GM21737 (cell line): ENCODE measurements around the gene GMDS.

Experiments used
- ATAC-seq: cut with Tn5 transposase; IDR thresholded peaks from one replicate; pipeline ENCODE4 v1.9.1; 2021; ENCODE audit warnings: mild to moderate bottlenecking, moderate library complexity; ENCODE audit not compliant: unreplicated experiment

GMDS gene

DNA sequence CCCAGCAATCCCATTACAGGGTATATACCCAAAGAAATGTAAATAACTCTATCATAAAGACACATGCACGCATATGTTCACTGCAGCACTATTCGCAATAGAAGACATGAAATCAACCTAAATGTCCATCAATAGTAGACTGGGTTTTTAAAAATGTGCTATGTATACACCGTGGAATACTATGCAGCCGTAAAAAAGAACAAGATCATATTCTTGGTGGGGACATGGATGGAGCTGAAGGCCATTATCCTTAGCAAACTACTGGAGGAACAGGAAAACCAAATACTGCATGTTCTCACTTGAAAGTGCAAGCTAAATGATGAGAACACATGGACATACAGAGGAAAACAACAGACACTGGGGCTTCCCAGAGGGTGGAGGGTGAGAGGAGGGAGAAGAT, 201.2 kb downstream of the GMDS start:
- ATAC-seq: no peak

DNA sequence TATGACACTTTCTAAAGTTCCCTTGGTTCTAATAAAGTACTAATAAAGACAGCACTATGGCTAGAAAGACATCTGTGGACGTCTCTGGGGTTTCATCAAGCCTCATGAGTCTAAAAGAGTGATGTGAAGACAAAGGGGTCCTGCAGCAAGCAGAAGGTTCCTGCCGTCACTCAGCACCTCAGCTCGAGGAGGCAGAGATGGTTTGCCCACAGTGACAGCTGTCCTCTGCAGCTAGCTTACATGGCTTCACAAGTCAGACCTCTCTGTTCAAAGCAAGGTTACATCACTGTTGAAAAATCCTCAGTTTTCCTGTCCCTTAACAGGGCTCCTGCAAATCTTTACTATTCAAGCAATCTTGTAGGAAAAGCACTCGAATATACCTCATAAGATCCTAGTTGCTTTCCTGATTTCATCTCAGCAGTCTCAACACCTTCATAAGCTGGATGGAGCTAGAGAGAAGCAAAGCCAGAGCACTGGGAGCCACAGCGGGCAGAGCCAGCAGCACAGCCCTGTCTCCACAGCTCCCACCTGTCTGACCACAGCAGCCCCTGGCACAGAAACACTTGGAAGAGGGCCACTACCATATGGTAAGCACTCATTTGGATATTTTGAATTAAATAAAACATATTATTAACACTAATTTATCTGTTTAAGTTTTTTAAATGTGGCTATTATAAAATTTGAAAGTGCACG, 202.3 kb downstream of the GMDS start:
- no peak for ATAC-seq

DNA sequence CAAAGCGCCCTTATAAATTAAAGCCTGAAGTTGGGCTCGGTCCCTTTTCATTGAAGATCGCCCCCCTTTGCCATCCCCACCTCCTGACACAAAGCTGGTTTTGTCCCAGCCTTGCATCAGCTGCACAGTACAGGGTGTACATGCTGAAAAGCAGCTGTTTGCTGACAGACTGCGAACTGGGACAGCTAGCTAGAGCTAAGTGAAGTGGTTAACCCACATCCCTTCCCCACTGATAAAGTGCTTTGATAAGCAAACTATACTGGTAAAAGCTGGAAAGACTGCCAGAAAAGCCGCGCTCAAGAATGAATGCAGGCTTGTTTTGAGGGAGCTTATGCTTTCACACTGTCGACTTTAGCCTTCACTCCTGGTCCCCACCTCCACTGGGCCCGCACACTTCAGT, 207.3 kb downstream of the GMDS start:
- no peak for ATAC-seq

DNA sequence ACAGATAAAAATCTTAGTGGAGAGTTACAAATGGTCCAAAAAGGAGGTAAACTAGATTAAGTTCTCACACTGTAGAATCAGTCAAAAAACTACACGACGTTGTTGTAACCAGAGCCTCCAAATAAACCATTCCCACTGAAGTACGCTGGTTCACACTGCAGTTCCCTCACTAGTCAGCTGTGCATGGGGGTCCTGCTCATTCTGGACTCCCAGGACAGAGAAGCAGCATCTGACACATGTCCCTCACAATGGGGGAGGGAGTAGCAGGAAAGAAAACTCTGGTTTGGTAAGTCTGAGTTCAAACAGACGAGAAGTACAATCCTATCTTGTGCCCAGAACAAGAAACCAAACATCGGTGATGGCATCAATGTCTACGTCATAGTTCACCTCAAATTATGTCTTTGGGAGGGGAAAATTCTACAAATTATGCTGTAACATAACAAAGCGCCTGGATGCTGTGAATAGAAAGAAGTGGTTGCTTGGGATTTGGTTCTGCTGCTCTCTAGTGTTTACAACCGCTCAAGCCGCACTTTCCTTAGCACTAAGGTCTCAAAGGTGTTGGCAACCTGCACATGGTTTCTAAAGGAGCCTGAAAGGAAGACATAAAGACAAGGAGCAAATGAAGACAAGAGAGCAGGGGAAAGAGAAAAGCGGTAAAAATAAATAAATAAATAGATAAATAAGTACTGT, 208.0 kb downstream of the GMDS start:
- no peak for ATAC-seq

DNA sequence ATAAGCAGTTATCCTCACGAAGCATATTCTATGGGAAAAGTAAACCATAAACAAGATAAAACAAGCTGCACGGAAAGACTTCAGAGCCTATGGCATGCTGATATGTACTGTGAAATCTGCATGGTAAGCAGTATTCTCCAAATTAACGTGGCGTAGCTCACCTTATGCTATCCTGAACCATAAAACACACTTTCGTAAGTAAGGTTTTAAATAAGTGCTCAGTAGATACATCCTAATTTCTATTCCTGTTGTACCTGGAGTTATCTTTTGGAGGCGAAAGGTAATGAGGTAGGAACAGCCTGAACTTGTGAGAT, 208.7 kb downstream of the GMDS start:
- no peak for ATAC-seq

DNA sequence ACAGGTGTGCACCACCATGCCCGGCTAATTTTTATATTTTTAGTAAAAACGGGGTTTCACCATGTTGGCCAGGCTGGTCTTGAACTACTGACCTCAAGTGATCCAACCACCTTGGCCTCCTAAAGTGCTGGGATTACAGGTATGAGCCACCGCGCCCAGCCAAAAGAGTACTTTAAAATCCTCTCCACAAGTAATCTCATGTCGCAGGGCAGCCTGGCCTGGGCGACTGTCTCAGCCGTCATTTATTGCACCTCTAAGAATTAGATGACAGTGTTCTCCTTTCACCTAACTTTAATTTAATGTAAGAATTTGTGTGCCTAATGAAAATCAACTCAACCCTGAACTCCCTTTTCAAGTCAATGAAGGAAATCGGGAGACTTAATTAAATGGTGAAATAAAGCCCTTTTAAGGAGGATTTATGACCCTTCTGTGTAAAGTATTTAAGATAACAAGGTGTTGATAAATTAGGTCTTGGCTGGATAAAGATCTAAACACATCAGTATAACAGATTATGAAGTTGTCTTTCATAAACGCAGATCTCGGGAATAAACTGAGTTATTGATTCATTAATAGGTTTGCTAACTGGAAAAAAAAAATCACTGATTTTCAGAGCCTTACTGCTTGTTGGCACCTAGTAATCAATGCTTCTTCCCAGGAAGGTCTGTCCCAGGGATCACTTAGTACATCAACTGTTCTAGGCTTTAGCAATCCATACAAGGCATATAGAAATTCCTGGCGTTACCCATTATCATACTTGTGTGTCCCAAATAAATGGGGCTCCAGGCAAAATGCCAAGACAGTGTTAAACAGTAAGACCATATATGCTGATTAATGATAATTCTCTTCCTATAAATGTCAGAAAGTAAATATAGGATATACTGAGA, 209.3 kb downstream of the GMDS start:
- ATAC-seq: no peak

DNA sequence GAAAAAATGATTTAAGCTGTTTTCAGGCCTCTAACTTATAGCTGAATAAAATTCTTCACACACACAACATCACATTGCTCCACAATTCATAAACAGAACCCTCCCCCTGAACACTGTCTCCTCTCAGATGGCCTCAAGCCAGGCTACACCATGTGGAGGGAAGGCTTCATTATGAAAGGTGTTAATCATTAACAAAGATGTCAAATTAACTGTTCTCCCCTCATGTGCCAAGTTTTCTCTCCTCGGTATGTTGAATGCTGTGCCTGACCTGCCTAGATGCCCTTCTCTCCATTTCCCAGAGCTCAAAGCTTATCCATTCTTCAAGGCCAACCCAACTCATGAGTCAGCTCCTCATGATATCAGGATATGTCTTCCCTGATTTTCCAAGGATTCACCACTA, 210.4 kb downstream of the GMDS start:
- ATAC-seq: no peak

DNA sequence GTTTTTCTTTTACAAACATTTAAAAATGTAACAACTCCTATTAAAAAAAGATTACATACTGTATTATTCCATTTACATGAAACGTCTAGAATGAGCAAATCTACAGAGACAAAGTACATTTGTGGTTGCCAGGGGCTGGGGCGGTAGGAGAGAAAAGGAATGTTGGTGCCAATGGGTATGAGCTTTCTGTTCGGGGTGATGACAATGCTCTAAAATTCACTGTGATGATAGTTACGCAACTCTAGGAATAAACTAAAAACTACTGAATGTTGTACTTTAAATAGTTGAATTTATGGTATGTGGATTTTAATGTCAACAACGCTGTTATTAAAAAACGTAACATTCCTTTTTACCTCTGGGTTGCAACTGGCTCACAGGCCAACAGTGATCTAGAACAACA, 211.1 kb downstream of the GMDS start:
- no peak for ATAC-seq

DNA sequence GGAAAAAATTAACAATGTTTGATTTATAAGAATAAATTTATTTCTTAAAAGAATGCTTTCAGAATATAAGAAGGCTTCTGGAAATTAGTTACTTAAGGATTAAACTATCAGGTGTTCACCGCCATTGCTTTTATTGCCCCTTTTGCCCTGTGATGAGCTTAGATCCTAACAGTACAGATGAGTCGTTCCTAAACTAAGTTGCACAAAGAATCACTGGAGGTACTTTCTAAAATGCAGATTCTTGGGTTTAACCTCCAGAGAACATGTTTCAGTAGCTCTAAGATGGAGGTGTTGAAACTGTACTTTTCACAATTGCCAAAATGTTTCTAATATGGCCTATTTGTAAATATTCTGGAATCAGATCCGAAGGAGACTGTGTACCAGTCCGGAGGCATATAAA, 211.9 kb downstream of the GMDS start:
- ATAC-seq: no peak

DNA sequence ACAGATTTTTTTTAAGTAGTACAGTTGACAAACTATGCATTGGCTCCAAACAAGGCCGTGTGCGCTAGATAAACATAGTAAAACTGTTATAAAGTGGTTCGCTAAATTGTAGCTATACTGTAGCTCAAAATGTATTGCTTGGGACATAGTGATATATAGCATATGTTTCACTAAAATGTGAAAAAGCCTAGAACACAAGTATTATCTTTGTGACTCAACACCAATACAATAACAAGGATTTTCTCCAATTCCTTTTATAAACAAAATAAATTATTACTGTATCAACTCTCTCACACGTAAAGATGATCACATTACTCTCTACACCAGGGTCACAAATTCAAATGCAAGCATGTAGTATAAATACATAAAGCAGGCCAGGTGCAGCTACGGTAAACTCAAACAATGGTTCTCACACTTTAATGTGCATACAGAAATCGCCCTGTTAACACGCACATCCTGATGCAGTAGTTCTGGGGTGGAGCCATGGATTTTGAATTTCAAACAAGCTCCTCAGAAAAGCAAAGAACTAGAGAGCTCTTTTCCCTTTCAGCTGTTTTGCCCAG, 214.6 kb downstream of the GMDS start:
- no peak for ATAC-seq

DNA sequence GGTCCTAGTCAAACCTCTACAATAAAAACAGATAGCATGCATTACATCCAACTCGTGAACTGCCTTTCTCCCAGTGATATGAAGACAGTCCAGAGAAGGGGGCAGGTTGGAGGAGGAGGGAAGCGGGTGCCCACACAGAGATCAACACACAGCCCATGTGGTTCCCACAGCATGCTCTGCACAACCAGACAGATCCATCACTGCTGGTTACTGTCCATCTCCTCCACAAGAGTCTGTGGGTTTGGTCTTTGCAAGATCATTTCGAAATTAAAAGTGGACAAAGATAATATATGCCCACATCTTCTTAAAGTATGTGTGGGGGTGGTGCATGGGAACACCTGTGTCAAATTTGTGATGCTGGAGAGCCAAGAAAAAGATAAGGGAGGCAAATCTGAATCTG, 215.5 kb downstream of the GMDS start:
- no peak for ATAC-seq

DNA sequence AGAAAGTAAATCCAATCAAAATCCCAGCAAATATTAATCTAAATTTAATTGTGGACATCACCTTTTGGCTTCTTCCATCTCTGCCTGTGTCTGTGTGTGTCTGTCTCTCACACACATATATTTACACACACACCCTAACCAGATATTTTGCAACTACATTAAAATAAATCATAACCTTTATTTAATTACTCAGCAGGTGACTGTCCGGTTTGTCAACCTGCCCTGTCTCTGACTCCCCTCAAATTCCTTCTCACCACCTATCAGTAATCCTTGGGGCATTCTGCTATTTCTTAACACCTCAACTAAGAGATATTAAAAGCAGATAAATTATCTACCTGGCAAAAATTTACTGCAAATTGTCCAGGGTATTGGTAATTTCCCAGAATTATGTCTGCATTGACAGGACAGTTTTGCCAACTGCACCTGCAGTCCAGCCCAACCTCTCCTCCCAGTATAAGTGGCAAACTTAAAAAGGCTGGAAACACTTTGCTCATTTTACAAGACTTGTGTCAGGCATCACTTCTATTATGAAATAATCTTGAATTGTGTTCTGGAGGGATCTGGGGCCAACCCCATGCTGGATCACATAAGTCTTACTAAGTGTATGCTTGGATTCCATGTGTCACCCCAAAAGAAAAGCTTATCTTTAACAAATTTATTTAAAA, 216.1 kb downstream of the GMDS start:
- no peak for ATAC-seq

DNA sequence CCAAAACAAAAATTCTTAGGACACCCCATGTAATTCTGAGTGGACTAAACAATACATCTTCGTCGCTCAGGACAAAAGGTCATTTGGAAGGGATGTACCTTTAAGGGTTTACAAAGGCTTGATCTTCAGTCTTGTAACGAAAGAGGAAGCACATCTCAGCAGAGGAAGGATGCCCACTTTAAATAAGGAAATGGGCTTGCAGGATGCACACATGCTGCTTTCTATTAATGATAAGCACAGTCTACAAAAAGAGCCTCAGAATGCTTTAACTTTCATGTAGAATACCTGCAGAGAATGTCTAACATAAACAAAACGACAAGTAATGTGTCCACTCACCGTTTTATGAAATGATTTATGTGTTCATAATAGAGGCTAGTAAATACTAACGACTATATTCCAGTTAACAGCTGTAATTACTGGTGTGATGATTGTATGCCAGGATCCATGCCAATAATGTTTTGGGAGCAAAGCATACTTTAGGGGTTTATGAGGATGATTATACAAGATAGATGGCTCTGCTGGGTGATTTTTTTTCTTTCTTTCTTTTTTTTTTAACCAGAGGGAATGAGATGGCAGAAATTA, 216.9 kb downstream of the GMDS start:
- peak; percentile 75 for ATAC-seq

DNA sequence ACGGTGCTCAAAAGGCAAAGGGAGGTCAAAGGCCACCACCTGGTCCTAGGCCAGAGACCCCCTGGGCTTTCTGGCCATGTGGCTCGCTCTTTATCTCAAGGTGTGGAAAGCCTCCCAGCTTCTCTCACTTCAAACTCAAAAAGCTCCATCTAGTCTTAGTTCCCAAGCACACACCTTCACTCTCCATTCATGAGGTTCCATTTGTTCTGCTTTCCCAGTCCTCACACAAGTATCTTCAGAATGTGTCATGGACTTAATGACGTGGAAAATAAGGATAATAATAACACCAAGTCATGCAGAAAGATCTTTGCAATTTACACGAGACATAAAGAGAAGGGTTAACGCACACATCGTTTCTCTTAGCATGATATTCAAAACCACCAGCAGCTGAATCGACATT, 219.3 kb downstream of the GMDS start:
- no peak for ATAC-seq

DNA sequence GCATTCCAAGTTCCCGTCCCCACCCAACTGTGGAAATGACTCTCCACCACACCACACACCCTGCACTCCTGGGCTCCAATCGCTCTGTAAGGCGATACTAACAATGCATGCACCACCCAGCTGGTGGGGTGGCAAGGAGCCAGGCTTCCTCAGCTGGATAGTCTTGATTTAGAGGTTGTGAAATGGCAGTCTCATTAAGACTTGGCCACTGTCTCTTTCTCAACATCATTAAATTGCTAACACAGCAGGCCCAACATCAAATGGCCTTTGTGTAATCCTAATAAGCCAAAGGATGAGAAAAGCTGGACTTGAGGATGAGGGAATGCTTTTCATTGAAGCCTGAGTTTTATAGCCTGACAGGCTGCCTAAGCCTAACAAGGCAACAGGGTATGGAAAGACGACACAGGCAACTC, 223.7 kb downstream of the GMDS start:
- no peak for ATAC-seq

DNA sequence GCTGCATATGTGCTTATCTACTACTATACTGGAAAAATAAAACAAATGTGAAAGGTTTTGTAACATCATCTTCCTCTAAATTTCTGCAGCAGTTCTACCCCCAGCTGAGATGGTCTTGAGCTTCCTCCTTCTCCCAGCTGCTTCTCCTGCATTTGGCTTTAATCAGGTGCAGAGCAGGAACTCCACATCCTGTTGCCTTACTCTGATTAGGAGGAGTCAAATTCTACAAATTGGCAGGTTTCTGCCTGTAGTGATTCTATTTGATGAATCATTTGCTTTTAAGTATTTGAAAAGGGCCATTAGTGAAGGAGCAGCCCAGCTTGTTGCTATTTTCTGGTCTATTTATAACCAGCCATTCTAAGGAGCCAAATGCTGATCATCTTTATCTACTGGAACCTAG, 224.5 kb downstream of the GMDS start:
- ATAC-seq: no peak

DNA sequence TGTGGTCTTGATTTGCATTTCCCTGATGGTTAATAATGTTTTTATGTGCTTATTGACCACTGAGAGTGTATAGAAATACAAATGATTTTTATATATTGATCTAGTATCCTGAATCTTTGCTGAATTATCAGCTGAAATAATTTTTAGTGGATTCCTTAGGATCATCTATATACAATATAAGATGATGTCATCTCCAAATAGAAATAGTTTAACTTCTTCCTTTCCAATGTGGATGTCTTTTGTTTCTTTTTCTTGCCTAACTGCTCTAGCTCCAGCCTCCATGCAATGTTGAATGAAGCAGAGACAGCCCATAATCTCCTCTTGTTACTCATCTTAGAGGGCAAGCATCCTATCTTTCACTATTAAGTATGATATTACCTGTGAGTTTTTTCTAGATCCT, 226.4 kb downstream of the GMDS start:
- ATAC-seq: no peak

DNA sequence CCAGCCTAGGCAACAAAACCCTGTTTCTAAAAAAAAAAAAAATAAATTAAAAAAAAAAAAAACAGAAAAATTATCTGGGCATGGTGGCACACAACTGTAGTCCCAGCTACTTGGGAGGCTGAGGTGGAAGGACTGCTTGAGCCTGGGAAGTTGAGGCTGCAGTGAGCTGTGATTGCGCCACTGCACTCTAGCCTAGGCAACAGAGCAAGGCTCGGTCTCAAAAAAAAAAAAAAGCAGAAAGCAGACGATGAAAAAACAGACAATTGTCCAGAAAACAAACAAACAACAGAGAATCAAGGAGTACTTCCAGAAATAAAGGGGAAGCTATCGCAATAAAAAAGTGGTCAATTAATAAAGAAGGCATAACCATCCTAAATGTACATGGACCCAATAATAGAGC, 229.4 kb downstream of the GMDS start:
- ATAC-seq: no peak

DNA sequence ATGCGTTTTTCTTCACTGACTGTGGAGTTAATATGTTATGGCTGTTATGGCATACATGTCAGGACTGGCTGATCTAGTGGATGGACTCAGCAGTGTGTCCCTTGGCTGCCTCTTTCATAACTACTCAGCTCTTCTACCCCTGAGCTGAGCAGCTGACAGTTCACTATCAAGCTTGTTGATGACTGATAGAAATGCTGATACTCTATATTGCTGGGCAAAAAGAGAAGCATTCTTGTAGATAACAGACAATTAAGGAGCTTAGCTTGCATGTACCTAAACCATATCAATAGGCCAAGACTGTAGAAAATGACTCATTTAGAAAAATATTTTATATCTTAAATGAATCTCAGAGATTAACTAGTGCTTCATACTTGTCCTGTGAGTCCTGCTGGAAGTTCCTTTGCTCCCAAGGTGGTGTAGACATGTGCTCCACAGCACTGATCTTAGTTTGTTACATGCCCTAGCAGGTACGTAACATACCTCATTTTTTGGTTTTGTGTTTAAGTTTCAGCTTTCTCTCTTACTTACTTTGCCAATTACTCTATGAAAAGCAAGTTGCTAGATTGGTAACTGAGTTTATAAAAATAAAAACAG, 236.9 kb downstream of the GMDS start:
- ATAC-seq: no peak

DNA sequence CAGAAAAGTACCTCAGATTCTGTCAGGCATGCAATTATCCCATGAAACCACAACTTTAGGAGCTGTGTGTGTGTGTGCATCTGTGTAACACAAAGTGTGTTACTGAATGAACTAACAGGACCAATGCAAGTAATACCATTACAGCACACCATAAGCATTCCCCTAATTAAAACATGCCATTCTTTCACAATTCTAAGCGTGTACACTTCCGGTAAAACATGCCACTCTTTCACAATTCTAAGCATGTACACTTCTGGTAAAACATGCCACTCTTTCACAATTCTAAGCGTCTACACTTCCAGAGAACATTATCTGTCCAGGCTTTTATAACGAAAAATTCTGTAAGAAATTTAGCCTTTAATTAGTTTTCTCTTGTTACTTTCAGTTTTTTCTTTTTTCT, 238.2 kb downstream of the GMDS start:
- ATAC-seq: no peak
